A549 (cell line): ENCODE results near the gene ARL10. TPM values are rescaled to one million over a fixed set of nuclear protein-coding genes. Genes with fewer than 3 reads are reported as not detected.

Experiments used
- ATAC-seq, 2 experiments: fragments of 200-7000 bp in 1 of 2; fragments of >200 bp in 1 of 2; cut with Nextera tagmentation in 1 of 2; cut with Tn5 transposase in 1 of 2; 3 replicates each; pipeline versions ENCODE4 v1.8.0 to v1.9.1; 2018 to 2020; ENCODE audit warnings: mild to moderate bottlenecking in 1 of 2, moderate library complexity in 1 of 2
- CTCF ChIA-PET: fragments of 300-600 bp; sonication (Branson Sonifier 250); formaldehyde crosslinking; extraction: SDS; loops from one replicate; lab custom pipeline; 2021; ENCODE audit warnings: antibody characterized with exemption, inconsistent platforms; lab: Yijun Ruan, JAX
- POLR2A ChIA-PET: fragments of 350-600 bp; formaldehyde crosslinking; extraction: SDS; loops from one replicate; lab custom pipeline; 2021; ENCODE audit warnings: antibody characterized with exemption, inconsistent platforms; lab: Yijun Ruan, JAX
- DNase-seq, 2 experiments: peaks; one replicate each; pipeline versions ENCODE4 v3.0.0 to v3.0.0-alpha.2; 2011 to 2016; ENCODE audit warnings: low read depth in 1 of 2, low spot score in 1 of 2
- FAIRE-seq: peaks from 2 replicates; lab custom pipeline; 2011; peaks lifted over from hg19 to GRCh38; lab: Jason Lieb, UNC
- H3K27ac ChIP-seq, 2 experiments: fragments of >200 bp; sonication (Bioruptor Twin); formaldehyde crosslinking; 3 replicates each; pipeline ENCODE4 v1.5.1; 2016 to 2017
- H3K4me1 ChIP-seq: fragments of >200 bp; sonication (Bioruptor Twin); formaldehyde crosslinking; 3 replicates; pipeline ENCODE4 v1.6.1; 2016
- H3K4me2 ChIP-seq: fragments of >200 bp; sonication (Bioruptor Twin); formaldehyde crosslinking; 3 replicates; pipeline ENCODE4 v1.6.1; 2016
- H3K4me3 ChIP-seq: fragments of >200 bp; sonication (Bioruptor Twin); formaldehyde crosslinking; 3 replicates; pipeline ENCODE4 v1.5.1; 2016
- H3K9me3 ChIP-seq: fragments of >200 bp; sonication (Bioruptor Twin); formaldehyde crosslinking; 3 replicates; pipeline ENCODE4 v1.6.1; 2016
- BCL3 ChIP-seq: fragments of >200 bp; sonication (Bioruptor Twin); formaldehyde crosslinking; IDR thresholded peaks from 3 replicates; pipeline ENCODE4 v1.6.1; 2016
- CHD4 ChIP-seq: fragments of 200-600 bp; sonication (generic); IDR thresholded peaks from 2 replicates; pipeline ENCODE4 v1.6.1; 2016; ENCODE audit warnings: antibody characterized with exemption, mild to moderate bottlenecking, borderline replicate concordance
- CTCF ChIP-seq: fragments of >200 bp; sonication (Bioruptor Twin); formaldehyde crosslinking; IDR thresholded peaks from 3 replicates; pipeline ENCODE4 v1.5.1; 2016
- EHMT2 ChIP-seq: fragments of 200-600 bp; sonication (generic); IDR thresholded peaks from 2 replicates; pipeline ENCODE4 v1.6.1; 2016; ENCODE audit warnings: antibody characterized with exemption, low read depth, mild to moderate bottlenecking, moderate library complexity
- EP300 ChIP-seq, 2 experiments: fragments of >200 bp; sonication (Bioruptor Twin); formaldehyde crosslinking; IDR thresholded peaks; 2 replicates in 1 of 2; 3 replicates in 1 of 2; pipeline ENCODE4 v1.6.1; 2016 to 2017
- FOXS1 ChIP-seq: fragments of 250-450 bp; sonication (Bioruptor Pico); IDR thresholded peaks from 2 replicates; pipeline ENCODE4 v1.5.0; 2020; ENCODE audit warnings: mild to moderate bottlenecking, moderate library complexity
- JUNB ChIP-seq: fragments of >200 bp; sonication (Bioruptor Twin); formaldehyde crosslinking; IDR thresholded peaks from 2 replicates; pipeline ENCODE4 v1.6.1; 2016
- POLR2A ChIP-seq: IDR thresholded peaks from 2 replicates; pipeline ENCODE4 v1.6.1; 2012; ENCODE audit warnings: mild to moderate bottlenecking, low read length
- RAD21 ChIP-seq, 2 experiments: fragments of >200 bp in 1 of 2; sonication (Bioruptor Twin) in 1 of 2; formaldehyde crosslinking in 1 of 2; IDR thresholded peaks in 1 of 2; conservative IDR thresholded peaks in 1 of 2; 2 replicates in 1 of 2; 3 replicates in 1 of 2; pipeline ENCODE4 v1.6.1; 2012 to 2018; ENCODE audit warnings: inconsistent platforms in 1 of 2
- RCOR1 ChIP-seq: fragments of 150-350 bp; IDR thresholded peaks from 2 replicates; pipeline ENCODE4 v1.6.1; 2014; ENCODE audit warnings: antibody characterized with exemption, low read length, low read depth
- TFCP2L1 ChIP-seq: fragments of 250-450 bp; sonication (Bioruptor Pico); IDR thresholded peaks from 2 replicates; pipeline ENCODE4 v1.5.0; 2021; ENCODE audit warnings: mild to moderate bottlenecking
- USF2 ChIP-seq: fragments of 450-650 bp; IDR thresholded peaks from 2 replicates; pipeline ENCODE4 v1.6.1; 2014; ENCODE audit warnings: antibody characterized with exemption
- ZC3H11A ChIP-seq: fragments of 450-650 bp; IDR thresholded peaks from 2 replicates; pipeline ENCODE4 v1.6.1; 2014; ENCODE audit warnings: antibody characterized with exemption, mild to moderate bottlenecking
- ZSCAN20 ChIP-seq: fragments of 250-450 bp; sonication (Bioruptor Pico); IDR thresholded peaks from 2 replicates; pipeline ENCODE4 v1.8.0; 2022; ENCODE audit warnings: mild to moderate bottlenecking, moderate library complexity
- WGBS: methylation state at CpG from one replicate; pipeline ENCODE4 v1.1.6; 2017; ENCODE audit errors: missing lambda C conversion rate; 5-methylcytosine and 5-hydroxymethylcytosine counted together
- polyA plus RNA-seq, 4 experiments: library from polyadenylated mRNA; depleted of rRNA in 3 of 4; stranded (reverse); fragments of >200 nt; fragmentation: RNase III in 1 of 4; extraction: RNeasy Plus Mini Kit Qiagen cat#74134 plus additional on column Dnase treatment in 1 of 4; gene quantifications; 2 replicates in 3 of 4; 3 replicates in 1 of 4; pipeline ENCODE4 v1.2.3, GENCODE V29; 2011 to 2017
- TF ChIP-seq, protein P1 (sequence below): fragments of 250-450 bp; sonication (Bioruptor Pico); IDR thresholded peaks from 2 replicates; pipeline ENCODE4 v1.5.0; 2021; ENCODE audit warnings: mild to moderate bottlenecking, moderate library complexity, borderline replicate concordance

Gene ARL10
- polyA plus RNA-seq, 2 of the 4 experiments (the other 2 are of a cell fraction) = 0.15 to 0.21 TPM

DNA sequence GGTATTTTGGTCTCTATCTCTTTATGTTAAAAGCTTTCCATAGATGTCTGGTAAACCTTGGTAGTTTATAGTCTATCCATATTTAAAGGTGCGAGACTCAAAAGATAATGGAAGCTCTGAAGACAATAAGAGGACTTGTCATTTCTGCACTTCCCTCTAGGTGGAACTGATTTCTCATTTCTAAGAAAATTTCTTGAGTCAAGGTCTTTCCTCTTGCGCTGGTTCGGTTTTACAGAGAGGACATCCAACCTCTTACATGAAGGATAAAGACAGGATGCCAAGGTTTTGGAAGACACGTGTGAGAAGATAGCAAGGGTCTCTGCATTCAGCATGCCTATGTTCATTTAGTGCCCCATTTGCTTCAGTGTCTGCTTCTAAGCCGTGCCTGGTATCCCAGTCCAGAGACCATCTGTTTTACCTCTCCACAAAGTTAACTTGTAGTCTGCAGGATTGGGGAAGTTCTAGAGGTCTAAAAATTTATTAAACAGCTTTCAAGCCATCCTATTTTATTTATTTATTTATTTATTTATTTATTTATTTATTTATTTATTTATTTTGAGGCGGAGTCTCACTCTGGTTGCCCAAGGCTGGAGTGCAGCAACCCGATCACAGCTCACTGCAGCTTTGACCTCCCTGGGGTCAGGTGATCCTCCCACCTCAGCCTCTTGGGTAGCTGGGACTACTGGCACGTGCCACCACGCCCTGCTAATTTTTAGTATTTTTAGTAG, 45.3 kb upstream of the ARL10 start:
- WGBS = 89% methylated on average over 9 of the region's 9 CpGs
- DNase-seq = peak; percentile 7 to 37
- Histone ChIP-seq H3K4me3 (no peak overlapping the region), H3K9me3 (no peaks in the 10 kb centered on the region), H3K27ac (no peak overlapping the region), H3K4me1 (peaks cover 10% of the 10 kb centered on the region; the same call in 2 of the 3 replicates), H3K4me2 (no peak overlapping the region)
- TF ChIP-seq RAD21 (conservative IDR thresholded peaks at IDR 0.05 in 1 of 2, IDR thresholded peaks at IDR 0.05 in 1 of 2) = peak in 1 of 2 experiments; percentile 32; a peak in 1 of 5 replicates
- no peak for TF ChIP-seq EP300 (IDR thresholded peaks at IDR 0.05)
- no peak for TF ChIP-seq CHD4
- TF ChIP-seq, protein P1, sequence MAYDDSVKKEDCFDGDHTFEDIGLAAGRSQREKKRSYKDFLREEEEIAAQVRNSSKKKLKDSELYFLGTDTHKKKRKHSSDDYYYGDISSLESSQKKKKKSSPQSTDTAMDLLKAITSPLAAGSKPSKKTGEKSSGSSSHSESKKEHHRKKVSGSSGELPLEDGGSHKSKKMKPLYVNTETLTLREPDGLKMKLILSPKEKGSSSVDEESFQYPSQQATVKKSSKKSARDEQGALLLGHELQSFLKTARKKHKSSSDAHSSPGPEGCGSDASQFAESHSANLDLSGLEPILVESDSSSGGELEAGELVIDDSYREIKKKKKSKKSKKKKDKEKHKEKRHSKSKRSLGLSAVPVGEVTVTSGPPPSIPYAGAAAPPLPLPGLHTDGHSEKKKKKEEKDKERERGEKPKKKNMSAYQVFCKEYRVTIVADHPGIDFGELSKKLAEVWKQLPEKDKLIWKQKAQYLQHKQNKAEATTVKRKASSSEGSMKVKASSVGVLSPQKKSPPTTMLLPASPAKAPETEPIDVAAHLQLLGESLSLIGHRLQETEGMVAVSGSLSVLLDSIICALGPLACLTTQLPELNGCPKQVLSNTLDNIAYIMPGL (CRISPR knock-in tag) = no peak
- peak; percentile 10; the same call in 1 of the 3 replicates for TF ChIP-seq CTCF
- TF ChIP-seq ZC3H11A = peak; percentile 20; the same call in 1 of the 2 replicates
- TF ChIP-seq JUNB = no peak
- no peak for FAIRE-seq
- ChIA-PET CTCF (interaction anchor here (0.6 to 1.8 kb wide), 3 partner anchors 10 to 28 kb away, joined by 3 to 8 read pairs (median 3); no protein-coding TSS in a partner anchor), POLR2A (interaction anchor here (0.6 kb wide), 1 partner anchor 41 kb away, joined by 3 read pairs; no protein-coding TSS in a partner anchor)
- peak in 1 of 2 experiments; percentile 48; a peak in 1 of 6 replicates for ATAC-seq

DNA sequence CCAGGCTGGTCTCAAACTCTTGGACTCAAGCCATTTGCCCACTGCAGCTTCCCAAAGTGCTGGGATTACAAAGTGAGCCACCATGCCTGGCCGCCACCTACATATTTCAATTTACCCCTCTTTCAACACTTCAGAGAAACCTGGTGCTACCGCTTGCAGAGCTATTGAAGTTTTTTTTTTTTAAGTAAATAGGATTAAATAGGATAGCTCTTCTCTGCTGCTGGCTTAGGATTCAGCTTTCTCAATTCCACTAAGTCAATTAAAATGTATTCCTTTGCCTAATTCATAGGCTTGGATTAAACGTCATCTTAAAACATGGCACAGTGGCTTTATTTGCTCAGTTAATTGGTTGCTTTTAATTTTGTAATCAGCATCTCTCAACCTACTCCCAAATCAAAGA, 44.7 kb upstream of the ARL10 start:
- Histone ChIP-seq H3K9me3 (no peaks in the 10 kb centered on the region), H3K4me3 (no peak overlapping the region), H3K4me1 (peaks cover 10% of the 10 kb centered on the region; the same call in 2 of the 3 replicates), H3K27ac (no peak overlapping the region), H3K4me2 (no peak overlapping the region)
- ChIA-PET CTCF (interaction anchor here (0.8 to 1.8 kb wide), 2 partner anchors 16 to 27 kb away, joined by 3 to 8 read pairs; no protein-coding TSS in a partner anchor), POLR2A (interaction anchor here (0.6 kb wide), 1 partner anchor 41 kb away, joined by 3 read pairs; no protein-coding TSS in a partner anchor)
- no peak for ATAC-seq
- no peak for FAIRE-seq
- no peak for DNase-seq
- TF ChIP-seq TFCP2L1 (CRISPR knock-in tag) (no peak), BCL3 (no peak), RCOR1 (no peak), ZSCAN20 (no peak), USF2 (no peak), POLR2A (no peak), FOXS1 (no peak), EHMT2 (no peak), CHD4 (no peak)
- 97% methylated on average over 3 of the region's 3 CpGs for WGBS
